RKO (cell line): ENCODE data around the gene NADK2.
"Not testable (repeated sequence)": the region's sequence is repeated elsewhere in the genome, so short reads cannot be mapped to it uniquely, and the experiment has no call there.

ENCODE experiments used
- DNase-seq: peaks from one replicate; pipeline ENCODE4 v3.0.0-alpha.2; 2016; ENCODE audit warnings: low spot score

The NADK2 gene, protein sequence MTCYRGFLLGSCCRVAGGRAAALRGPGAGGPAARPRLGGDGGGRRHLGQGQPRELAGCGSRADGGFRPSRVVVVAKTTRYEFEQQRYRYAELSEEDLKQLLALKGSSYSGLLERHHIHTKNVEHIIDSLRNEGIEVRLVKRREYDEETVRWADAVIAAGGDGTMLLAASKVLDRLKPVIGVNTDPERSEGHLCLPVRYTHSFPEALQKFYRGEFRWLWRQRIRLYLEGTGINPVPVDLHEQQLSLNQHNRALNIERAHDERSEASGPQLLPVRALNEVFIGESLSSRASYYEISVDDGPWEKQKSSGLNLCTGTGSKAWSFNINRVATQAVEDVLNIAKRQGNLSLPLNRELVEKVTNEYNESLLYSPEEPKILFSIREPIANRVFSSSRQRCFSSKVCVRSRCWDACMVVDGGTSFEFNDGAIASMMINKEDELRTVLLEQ

DNA sequence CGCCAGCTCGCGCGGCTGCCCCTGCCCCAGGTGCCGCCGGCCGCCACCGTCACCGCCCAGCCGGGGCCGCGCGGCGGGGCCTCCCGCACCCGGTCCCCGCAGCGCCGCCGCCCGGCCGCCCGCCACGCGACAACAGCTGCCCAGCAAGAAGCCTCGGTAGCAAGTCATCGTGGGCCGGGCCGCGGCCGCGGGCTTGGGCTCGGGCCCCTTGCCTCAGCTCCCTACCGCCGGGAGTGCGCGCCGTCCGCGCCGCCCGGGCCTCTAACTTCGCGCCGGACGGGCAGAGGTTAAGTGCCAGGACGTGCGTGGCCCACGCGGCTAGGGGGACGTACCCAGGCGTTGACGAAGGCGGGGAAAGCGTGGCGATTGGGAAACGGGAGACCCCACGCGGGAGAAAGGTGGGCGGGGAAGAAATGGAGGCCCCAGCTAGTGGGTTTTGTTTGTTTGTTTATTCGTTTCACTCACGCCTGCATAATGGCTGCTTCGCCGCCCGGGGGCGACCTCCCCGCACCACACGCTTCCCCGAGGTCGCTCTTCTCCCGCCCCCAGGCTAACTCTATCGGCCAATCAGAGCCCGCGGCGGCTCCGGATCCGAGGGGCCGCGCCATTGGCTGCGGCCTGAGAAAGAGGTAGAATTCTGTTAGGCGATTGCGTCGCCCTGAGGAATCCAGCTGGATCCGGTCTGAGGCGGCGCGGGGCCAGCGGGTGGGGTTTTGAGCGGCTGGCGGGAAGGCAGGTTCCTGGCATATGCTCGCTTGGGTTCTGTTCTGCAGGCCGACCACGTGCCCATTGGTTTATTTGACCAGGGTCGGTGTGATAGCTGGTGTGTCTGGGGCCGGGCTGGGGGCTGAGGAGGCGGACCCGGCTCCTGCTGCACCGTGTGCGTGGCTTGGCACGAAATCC lies at the start of gene NADK2:
Gene NADK2 (minus strand): TSS at position 295 of the 903 bp plus-strand sequence. CDS start 127 bp downstream, at position 168.
- peak; percentile 95 for DNase-seq

DNA sequence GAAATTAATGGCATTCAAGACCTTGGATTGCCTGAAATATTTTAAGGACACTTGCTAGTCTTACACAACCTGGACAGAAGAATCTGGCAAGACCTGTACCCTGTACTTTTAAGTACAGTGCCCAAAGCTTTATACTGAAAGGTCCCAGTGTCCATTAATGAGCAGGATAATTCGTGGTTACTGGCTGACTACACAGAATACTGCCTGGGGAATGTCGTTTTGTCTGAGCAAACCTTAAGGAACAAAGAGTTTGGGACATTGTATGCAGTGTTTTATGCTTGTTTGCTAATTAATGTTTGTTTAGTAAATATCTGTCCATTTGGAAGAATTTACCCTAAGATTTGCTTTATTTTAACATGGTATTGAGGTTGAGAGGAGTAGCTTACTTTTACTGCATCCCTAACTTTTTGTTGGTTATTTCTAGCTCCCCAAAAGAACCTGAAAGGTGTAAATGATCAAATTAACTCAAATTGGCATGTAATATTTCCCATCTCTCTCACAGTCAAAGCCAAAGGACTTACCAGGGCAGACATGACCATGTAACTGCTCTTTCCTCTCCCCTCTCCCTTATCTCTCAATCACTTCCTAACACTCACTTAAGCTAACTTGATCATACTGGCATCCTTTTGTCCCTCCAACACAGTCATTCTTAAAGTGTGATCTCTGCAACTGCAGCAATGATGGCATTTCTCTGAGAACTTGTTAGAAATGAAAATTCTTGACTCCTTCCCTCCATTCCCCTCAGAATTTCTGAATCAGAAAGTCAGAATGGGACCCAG lies 44.3 kb upstream of the NADK2 start:
- DNase-seq, result no peak

DNA sequence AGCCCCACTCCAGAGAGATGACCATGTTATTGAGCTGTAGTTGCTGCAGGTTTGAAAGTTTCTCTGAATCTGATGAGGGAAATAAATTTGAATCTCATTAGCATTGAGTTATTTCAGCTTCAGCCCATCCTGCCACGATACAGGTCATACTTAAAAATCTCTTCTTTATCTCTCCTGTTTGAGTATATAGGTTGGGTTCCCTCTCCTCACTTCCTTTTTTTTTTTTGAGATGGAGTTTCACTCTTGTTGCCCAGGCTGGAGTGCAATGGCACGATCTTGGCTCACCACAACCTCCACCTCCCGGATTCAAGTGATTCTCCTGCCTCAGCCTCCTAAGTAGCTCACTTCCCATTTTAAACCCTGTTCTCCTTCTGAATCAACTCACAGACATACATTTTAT lies 42.0 kb upstream of the NADK2 start:
- DNase-seq, result not testable (repeated sequence)

DNA sequence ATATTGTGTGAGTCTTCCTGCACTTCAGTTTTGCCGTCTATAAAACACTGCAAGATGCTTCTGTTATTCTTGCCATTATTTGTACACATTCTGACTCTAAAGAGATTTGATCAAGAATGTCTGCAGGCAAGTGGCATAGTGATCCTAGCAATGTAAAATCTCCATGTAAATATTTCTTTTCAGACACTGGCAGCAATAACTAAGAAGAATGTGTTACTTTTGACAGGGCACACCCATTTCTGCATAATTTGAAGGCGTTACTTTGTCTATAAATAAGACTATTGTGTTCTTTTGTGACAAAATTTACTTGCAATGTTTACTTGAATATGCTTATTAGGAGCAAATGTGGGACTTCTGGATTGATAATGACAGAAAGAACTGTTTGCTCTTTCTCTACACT lies 39.9 kb upstream of the NADK2 start:
- no peak for DNase-seq

DNA sequence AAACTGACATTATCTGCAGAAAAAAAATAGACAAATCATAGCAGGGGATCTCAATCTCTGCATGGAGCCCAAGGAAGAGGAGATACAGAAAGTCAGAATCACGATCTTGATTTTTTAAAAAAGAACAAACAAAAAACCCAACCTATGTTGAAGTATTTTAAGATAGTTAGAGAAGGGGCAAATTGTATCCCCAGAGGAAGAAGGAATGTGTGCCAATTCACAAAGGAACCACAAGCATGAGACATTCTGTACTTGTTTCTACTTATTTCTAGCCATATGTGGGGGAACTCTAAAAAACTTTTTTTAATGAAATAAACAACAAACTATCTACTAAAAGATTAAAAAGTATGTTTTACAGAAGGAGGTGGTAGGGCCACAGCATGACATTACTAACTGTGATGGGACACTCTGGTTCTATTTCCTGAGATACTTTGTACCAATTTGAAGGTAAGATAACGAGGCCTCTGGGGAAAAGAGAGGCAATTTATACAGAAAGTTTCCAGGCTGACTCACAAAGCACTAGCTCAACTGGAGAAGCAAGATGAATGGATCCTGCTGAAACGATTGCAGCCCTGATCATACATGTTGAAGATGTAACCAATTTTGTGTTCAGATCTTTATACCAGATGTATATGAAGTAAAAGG lies 37.5 kb upstream of the NADK2 start:
- no peak for DNase-seq

DNA sequence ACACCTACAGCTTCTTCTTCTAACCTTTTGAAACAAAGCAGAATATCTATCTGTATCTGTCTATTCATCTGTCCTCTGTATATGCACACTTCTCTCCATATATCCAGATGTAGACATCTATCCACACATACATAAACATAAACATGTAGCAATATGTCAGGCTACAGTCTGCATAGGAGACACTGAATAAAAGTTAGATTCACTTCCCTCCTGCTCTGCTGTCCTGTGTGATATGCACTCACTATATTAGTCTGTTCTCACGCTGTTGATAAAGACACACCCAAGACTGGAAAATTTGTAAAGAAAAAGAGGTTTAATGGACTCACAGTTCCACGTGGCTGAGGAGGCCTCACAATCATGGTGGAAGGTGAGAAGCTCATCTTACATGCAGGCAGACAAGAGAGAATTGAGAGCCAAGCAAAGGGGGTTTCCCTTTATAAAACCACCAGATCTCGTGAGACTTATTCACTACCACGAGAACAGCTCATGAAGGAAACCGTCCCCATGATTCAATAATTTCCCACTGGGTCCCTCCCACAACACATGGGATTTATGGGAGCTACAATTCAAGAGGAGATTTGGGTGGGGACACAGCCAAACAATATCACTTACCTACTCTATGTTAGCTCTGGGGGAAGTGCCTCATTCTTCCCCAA lies 35.9 kb upstream of the NADK2 start:
- DNase-seq, result no peak

DNA sequence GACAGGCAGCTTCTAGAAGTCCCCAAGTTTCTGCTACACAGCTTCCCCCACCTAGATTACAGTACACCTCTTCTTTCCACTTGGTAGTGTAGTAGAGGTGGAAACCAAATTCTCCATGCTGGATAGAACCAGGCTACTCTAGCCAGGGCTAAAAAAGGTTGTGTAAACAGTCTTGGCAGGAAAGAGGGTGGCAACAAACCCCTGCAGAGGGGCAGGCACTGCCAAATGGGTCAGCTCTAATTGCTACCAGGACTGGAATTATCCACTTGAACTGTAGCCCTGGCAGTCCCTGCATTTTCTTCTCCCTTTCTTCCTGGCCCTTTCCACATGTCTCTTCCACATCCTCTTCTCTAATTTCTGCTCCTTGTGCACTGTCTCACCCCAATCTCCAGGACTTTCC lies 35.1 kb upstream of the NADK2 start:
- DNase-seq, result no peak

DNA sequence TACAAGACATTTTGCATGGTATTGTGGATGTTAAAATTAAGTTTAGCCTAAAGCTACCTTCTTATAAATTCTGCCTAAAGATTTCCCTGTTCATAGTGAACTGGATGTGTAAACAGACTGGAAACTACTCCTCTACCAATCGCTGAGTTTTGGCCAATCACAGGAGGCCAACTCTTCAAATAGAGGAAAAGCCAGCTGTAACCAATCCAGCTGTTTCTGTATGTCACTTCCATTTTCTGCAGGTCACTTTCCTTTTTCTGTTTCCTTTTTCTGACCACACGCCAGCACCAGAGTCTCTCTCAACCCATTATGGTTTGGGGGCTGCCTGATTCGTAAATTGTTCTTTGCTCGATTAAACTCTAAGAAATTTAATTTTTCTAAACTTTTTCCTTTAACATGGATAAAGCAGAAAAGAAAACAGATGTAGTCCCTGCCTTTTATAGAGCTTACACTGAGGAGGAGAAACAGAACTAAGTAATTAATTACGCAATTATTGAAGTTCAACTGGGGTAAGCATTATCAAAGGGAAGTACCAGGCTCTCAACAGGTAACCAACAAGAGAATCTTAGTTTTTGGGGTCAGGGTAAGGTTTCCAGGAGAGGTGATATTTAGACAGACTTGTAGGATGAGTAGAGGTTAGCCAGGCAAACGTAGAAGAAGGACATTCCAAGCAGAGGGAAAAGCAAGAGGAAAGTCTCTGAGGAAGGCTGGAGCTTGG lies 32.2 kb upstream of the NADK2 start:
- no peak for DNase-seq

DNA sequence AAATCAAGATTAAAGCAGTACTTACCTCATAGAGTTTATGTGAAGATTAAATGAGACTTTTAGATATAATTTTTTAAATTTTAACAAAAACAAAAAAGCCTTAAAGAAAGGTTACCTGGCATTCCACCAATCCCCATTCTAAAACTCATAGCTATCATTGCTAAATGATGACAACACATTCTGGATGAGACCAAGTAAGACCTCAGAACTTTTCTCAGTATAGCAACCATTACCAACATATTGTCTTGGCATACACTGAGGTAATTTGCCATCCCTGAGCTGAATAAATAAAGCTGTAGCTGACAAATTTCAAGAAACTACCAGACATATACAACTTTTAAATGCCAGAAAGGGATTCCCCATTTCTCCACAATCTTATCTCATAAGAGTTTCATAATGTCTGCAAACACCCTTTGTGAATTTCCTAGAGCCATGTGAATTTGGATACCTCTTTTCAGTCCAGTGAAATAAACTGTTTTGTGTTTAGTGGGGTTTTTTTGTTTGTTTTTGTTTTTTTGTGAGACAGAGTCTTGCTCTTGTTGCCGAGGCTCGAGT lies 30.5 kb upstream of the NADK2 start:
- no peak for DNase-seq

DNA sequence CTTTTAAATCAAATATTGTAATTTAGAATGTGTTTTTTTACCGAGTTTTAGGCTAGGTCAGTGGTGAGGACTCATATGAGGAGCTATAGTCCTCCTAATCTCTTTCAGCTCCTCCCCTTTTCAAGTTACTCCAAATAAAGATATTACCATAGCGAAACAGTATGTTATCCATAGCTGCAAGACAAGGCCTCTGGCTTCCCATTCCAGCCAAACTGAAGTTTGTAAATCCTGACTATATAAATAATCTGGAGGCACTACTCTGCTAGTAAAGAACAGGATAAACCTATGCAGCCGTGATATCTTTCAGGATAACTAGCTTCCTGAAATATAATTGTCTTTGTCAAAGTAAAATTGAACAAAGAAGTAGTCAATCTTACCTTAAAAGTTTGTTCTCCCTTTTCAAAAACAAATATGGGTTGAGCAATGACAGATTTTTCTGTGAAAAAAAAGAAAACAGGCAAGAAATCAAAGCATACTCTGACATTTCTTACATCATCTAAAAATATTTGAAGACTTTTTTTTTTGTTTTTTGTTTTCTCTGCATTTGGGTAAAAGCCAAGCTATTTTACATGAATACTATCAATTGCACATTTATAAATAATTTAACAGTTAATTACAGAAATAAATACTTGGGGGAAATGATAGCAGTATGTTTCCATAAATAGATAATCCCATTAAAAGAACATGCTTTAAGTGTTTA lies 29.3 kb upstream of the NADK2 start:
- no peak for DNase-seq

DNA sequence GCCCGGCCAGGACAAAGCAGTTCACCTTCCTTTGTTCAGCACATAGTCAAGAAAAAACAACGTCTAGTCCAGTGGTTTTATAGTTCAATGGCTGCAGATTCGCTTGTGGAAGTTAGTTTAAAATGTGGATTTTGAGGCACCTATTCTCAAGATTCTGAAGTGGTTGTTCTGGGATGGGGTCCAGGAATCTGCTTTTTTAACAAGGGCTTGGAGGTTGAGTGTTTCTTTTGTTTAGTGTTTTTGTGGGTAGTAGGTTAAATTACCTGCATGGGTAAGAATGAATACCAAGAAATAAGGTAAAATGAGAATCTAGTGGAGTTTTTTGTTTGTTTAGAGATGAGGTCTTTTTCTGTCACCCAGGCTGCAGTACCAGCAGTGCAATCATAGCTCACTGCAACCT lies 28.4 kb upstream of the NADK2 start:
- DNase-seq, result no peak

DNA sequence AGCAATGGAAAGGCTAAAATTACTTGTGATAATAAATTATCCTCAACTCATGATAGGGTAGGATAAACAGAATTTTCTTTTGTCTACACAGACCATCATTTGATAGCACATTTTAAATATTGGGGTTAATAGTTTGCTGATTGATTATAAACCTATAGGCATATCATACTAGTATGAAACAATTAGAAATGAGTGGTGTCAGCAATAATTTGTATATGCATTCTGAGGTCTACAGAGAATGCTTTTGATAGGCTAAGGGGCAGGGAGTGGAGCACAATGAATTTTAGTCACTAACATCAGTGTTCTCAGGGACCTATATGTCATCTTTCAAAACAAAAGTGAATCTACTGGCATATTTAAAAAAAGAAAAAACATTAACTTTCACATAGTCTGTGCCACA lies 27.8 kb upstream of the NADK2 start:
- DNase-seq, result no peak

DNA sequence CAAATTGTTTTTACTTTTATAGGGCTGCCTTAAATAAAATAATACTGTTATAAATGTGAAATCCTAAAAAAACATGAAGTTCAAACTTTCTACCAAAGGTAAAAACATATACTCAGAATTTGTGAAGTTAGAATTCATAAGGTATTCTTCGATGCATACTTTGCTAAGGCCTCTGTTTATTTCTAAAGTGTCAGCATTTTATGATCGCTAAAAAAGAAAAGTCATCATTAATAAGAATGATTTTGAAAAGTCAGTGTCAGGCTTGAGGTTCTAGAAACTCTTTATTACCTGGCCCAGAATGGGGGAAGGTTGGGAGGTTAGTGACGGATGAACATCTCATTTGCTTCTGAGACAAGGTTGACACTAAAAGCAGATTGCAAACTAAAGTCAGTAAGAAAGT lies 26.2 kb upstream of the NADK2 start:
- no peak for DNase-seq

DNA sequence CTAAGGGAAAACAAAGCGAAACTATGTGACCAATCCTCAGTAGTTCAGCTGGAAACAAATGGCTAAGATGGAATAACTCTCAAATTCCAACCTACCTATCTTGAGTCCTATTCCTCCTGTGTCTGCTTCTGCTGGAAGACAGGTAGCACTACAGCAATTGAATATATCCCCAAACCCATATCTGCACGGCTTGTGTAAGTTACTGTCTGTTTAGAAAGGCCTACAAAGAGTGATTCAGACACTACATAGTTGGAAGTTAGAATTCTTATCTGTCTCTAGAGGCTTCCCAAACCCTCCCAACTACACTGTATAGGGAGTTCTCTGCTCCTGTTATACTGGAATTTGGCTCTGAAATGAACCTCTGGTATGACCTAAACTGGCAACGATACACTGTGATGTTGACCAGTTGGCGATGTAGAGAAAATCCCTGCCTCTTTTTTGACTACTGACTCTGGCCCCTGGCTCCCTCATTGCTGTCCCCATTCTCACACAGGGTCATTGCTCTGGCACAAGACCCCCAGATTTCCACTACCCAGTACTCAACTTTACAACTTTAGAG lies 22.6 kb upstream of the NADK2 start:
- no peak for DNase-seq

DNA sequence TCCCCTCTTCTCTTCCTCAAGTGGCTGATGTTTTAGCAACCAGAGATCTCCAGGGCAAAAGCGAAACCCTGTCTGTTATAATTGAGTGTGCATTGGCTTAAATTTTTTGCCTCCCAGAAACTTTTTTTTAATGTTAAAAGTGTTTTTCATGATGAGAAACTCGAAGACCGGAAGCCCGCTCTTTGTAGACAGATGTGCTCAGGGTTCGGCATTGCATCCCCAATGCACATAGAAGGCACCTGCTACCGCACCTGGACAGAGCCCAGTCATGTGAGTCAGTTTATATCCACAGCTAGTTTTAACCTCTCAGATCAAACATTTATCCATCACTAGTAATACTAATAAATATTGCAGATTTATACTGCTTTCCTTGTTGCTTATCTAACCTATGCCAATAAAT lies 19.5 kb upstream of the NADK2 start:
- no peak for DNase-seq

DNA sequence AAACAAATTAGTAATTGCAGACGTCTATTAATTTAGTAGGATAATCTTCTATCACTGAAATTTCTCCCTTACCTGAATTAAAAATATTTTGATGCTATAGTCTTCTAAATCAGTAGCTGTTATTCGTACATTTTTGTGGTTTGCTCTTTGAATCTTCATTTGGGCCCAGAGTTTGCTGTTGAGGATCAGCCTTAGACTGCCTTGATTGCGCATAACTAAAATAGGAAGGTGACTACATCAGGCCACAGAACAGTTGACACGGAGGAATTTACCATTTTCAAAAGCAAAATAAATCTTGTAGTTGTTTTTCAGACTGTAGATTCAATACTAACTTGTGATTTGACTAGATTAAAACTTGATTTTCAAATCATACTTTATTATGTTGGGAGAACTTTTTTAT lies 11.8 kb upstream of the NADK2 start:
- DNase-seq, result no peak

DNA sequence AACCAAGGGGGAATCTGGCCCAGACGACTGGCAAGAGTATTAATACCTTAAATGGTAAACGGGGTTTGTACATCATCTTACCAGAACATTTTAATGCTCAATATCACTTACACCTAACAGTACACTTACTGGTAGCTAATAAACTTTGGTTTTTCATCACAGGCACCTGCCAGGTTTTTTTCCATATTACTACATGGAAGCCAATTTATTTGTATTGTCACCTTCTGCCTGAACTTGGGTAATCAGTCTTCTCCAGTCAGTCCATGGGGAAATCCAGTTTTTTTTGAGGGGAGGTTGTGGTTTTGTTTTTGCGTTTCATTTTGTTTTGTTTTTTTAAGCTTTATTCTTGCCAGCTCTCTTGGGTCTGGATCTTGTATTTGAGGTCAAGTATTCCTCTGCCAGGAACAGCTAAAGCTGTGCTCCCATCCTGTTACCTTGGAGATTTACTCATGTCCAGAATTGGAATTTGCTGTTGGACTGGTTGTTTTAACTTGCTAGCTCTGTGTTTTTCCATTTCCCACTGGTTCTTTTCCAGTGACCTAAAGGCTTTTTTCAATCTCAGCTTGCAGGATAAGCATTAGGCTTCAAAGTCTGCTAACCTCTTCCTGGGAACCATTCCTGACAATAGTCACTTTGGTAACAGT lies 11.1 kb upstream of the NADK2 start:
- DNase-seq, result no peak

DNA sequence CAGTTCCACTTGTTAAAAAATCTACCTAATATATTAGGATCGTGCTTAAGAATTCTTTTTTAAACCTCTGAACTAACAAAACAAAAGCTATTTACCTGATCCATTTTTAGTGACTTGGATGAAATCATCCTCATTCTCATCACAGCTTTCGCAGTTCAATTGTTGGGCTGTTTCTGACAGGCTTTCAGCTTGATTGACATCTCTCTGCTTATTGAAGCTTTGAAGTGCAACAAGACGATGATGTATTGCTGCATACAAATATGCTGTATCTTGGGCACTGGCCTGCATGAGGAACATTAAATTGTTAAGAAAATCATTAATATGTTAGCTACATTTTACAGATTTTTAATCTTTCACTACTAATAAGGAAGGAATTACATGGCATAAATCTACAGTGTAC lies 9.5 kb upstream of the NADK2 start:
- DNase-seq, result no peak

DNA sequence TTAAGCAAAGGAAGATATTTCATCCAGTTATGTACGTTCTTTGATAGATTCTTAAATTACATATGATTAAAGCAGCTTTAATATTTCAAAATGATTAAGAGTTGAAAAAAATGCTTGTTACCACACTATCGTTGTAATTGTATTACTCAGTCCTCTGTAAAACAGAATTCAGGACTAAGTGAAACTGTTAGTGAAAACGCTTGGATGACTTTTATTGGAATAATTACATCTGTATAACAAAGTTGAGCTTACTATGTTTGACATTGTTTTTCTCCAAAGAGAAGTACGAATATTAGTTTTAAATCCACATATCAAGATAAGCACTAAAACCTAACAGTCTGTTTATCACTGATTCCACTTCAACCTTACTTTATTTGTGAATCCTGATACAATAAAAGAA lies 8.7 kb upstream of the NADK2 start:
- no peak for DNase-seq
